ENCODE results near the gene WDFY4.
A peak's percentile ranks its signal among the peaks of the same experiment; 100 is the strongest.
"Not testable (repeated sequence)": the region's sequence is repeated elsewhere in the genome, so short reads cannot be mapped to it uniquely, and the experiment has no call there.

Gene WDFY4

GRCh38 chr10:48639632-48640031 lies 45.0 kb upstream of the WDFY4 start:
- no peak for TF ChIP-seq CTCF (conservative IDR thresholded peaks at IDR 0.05; ENCODE audit: control insufficient read depth, insufficient read depth, low read depth, low read length)
- H3K4me3 ChIP-seq (ENCODE audit: control insufficient read depth, low read depth, low read length) = no peak overlapping the region
- peak; percentile 25 for DNase-seq (ENCODE audit: low read depth)

GRCh38 chr10:48640326-48640725 lies 44.3 kb upstream of the WDFY4 start:
- no peak for TF ChIP-seq CTCF (conservative IDR thresholded peaks at IDR 0.05; ENCODE audit: control insufficient read depth, insufficient read depth, low read depth, low read length)
- H3K4me3 ChIP-seq (ENCODE audit: control insufficient read depth, low read depth, low read length) = no peak overlapping the region
- DNase-seq (ENCODE audit: low read depth) = no peak

DNA sequence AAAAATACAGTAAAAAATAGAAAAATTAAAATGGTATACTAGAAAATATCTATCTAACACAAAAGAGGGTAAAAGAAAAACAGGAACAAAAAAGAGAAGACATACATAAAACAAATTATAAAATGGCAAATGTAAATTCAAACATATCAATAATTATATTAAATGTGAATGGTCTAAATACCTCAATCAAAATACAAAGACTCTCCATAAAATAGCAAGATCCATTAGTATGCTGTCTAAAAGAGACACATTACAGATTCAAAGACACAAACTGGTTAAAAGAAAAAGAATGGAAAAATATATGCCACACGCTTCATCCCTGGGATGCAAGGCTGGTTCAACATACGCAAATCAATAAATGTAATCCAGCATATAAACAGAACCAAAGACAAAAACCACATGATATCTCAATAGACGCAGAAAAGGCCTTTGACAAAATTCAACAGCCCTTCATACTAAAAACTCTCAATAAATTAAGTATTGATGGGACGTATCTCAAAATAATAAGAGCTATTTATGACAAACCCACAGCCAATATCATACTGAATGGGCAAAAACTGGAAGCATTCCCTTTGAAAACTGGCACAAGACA lies 43.5 kb upstream of the WDFY4 start:
- H3K4me3 ChIP-seq (ENCODE audit: control insufficient read depth, low read depth, low read length); DNase-seq (ENCODE audit: low read depth): not testable (repeated sequence)

DNA sequence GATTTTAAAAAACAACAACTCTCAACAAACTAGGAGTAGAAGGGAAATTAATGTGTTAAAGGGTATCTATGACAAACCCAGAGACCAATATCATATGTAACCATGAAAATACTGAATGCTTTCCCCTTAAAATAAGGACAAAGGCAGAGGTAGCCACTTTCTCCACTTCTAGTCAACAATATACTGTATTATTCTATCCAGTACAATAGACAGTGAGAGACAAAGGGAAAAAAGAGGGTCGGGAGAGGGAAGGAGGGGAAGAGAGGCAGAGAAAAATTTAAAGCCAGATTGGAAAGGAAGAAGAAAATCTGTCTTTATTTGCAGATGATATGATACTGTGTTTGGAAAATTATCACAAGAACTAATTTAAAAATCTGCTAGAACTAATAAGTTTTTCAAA lies 39.1 kb upstream of the WDFY4 start:
- no peak for DNase-seq (ENCODE audit: low read depth)
- no peak overlapping the region for H3K4me3 ChIP-seq (ENCODE audit: control insufficient read depth, low read depth, low read length)
- no peak for TF ChIP-seq CTCF (conservative IDR thresholded peaks at IDR 0.05; ENCODE audit: control insufficient read depth, insufficient read depth, low read depth, low read length)

DNA sequence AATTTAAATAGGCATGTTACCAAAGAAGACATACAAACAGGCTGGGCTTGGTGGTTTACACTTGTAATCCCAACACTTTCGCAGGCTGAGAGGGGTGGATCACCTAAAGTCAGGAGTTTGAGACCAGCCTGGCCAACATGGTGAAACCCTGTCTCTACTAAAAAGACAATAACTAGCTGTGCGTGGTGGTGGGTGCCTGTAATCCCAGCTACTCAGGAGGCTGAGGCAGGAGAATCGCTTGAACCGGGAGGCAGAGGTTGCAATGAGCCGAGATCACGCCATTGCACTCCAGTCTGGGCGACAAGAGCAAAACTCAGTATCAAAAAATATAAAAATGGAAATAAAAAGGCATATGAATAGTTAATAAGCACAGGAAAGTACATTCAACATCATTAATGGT lies 37.6 kb upstream of the WDFY4 start:
- not testable (repeated sequence) for H3K4me3 ChIP-seq (ENCODE audit: control insufficient read depth, low read depth, low read length); DNase-seq (ENCODE audit: low read depth)

DNA sequence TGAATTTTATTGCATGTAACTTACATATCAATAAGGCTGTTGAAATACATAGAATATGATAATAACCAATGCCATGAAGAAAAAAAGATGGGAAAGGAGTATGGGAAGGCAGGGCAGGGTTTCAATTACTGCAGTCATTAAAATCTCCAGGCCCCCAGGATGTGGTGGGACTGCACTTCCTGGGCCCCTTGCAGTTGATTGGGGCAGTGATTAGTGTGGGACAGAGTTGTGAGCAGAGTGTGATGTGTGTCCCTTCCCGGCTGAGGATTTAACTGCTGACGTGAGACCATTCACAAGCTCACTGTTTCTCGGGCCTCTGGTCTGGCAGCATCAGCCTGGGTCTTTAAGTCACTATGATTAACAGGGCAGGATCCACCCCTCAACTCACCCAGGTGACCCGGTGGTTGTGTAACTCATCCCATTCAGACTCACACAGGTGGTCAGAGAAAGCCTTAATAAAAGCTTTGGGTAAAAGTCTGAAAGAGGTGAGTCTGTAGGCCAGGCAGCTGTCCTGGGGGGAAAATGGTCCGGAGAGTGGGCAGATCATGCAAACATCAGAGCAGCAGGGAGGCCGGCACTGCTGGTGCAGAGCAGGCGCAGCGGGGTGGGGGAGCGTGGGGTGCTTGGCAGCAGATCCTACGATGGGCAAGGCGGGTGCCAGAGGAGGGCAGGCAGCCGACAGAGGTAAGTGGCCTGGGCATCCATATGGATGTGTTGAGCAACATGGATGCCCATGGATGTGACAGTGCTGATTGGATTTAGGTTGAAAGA lies 36.3 kb upstream of the WDFY4 start:
- TF ChIP-seq CTCF (conservative IDR thresholded peaks at IDR 0.05; ENCODE audit: control insufficient read depth, insufficient read depth, low read depth, low read length) = no peak
- no peak for DNase-seq (ENCODE audit: low read depth)
- no peak overlapping the region for H3K4me3 ChIP-seq (ENCODE audit: control insufficient read depth, low read depth, low read length)

- TF ChIP-seq CTCF (conservative IDR thresholded peaks at IDR 0.05; ENCODE audit: control insufficient read depth, insufficient read depth, low read depth, low read length) = peak; percentile 19
These were observed 35.2 kb upstream of the WDFY4 start for GRCh38 chr10:48649349-48649944.

More at GRCh38 chr10:48649349-48649944, 35.2 kb upstream of the WDFY4 start:
- DNase-seq (ENCODE audit: low read depth) = peak; percentile 20
- no peak overlapping the region for H3K4me3 ChIP-seq (ENCODE audit: control insufficient read depth, low read depth, low read length)

Data from fibroblast of mammary gland (primary cell).